Activated naive CD8-positive, alpha-beta T cell treated with anti-CD3 and anti-CD28 coated beads, Interleukin-2, amount 50 U/mL, for 16 hours (primary cell): ENCODE measurements around the gene CBLC.
"Not testable (repeated sequence)": the region's sequence is repeated elsewhere in the genome, so short reads cannot be mapped to it uniquely, and the experiment has no call there.

ENCODE experiments used
- DNase-seq: peaks from one replicate; pipeline ENCODE4 v3.0.0-alpha.2; 2020; ENCODE audit warnings: low read depth, low spot score

The CBLC gene

GRCh38 chr19:44819246-44819832 lies 41.6 kb downstream of the CBLC start:
- no peak for DNase-seq

- DNase-seq, result no peak
Measured at GRCh38 chr19:44820648-44821609, 43.2 kb downstream of the CBLC start.

- DNase-seq, result no peak
Measured at GRCh38 chr19:44822177-44822576, 44.5 kb downstream of the CBLC start.

- DNase-seq, result no peak
Measured at GRCh38 chr19:44822670-44823372, 45.1 kb downstream of the CBLC start.

DNA sequence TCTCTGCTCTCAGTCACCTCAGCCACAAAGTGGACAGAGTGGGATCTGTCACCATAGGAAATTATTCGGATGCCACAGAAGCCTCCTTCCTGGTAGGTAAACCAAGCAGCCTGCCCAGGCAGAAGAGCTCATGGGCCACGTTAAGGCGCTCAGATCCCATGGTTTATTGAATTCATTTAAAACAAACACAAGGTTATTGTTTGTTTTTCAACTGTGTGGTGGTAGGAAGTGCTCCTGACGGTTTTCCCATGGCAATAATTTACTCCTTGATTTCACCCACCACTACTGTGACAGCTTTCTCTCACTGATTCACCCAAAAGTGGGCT lies 45.6 kb downstream of the CBLC start:
- DNase-seq, result no peak

GRCh38 chr19:44824761-44825160 lies 47.1 kb downstream of the CBLC start:
- no peak for DNase-seq

DNA sequence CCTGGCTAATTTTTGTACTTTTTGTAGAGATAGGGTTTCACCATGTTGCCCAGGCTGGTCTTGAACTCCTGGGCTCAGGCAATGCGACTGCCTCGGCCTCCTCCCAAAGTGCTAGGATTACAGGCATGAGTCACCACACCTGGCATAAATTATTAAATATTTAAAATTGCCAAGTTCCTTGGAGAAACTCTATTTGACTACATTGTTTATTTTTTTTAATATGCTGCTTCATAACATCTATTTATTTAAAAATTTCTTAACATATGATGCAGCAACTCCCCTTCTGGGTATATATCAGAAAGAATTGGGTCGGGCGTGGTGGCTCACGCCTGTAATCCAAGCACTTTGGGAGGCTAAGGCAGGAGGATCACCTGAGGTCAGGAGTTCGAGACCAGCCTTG lies 55.2 kb downstream of the CBLC start:
- DNase-seq, result not testable (repeated sequence)

- DNase-seq, result not testable (repeated sequence)
Measured at GRCh38 chr19:44834399-44834798, 56.7 kb downstream of the CBLC start.

- no peak for DNase-seq
Measured at GRCh38 chr19:44839276-44839675, 61.6 kb downstream of the CBLC start.

DNA sequence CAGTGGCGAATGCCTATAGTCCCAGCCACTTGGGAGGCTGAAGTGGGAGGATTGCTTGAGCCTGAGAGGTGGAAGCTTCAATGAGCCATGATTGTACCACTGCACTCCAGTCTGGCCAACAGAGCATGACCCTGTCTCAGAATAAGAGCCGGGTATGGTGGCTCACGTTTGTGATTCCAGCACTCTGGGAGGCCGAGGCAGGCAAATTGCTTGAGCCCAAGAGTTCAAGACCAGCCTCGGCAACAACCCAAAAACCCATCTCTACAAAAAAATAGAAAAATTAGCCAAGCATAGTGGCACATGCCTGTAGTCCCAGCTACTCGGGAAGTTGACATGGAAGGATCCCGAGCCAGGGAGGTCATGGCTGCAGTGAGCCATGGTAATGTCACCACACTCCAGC lies 63.1 kb downstream of the CBLC start:
- no peak for DNase-seq

DNA sequence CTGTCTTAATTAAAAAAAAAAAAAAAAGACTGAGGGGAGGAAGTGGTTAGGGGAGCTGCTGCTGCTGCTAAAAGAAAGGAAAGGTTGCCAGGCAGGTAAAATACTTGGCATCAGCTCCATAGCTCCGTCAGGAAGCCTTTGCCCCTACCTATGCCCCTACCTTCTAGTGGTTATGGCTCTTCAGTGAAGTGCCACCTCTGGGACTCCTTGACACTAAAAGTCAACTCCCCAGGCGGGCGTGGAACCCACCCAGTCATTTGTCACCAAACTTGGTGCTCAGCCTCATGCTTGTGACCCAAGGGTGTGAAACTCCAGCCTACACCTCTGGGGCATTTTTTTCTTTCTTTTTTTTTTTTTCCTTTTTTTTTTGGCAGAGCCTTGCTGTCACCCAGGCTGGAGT lies 63.5 kb downstream of the CBLC start:
- DNase-seq, result no peak

GRCh38 chr19:44845286-44845611 lies 67.6 kb downstream of the CBLC start:
- no peak for DNase-seq

DNA sequence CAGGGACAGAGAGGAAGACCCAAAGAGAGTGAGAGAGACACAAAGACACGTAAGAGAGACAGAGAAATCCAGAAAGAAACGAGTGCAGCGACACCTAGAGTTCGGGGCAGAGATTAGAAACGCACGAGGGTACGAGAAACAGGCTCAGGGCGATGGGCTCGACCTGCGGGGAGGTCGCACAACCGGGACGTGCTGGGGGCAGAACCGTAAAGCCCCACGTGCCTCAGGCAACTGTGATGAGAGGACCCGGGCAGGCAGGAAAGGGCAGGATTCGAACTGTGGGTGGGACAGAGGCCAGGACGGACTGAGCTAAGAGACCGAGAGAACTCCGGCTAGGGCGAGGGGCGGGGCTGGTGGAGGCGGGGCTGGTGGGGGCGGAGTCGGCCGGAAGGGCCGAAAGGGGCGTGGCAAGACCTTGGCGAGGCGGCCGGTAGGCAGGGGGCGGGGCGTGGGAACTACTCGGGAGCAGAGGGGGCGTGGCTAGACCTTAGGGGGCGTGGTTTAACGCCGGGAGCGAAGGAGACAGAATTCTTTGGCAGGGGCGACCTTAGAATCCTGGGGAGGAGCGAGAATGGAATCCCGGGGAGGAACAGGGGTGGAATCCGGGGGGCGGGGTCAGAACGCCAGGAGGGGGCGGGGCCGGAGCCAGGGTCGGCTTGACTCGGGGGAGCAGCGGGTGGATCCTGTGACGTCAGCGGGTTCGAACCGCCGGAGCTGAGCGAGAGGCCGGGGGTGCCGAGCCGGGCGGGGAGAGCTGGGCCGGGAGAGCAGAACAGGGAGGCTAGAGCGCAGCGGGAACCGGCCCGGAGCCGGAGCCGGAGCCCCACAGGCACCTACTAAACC lies 68.1 kb downstream of the CBLC start, which contains the start of gene NECTIN2:
TSS of gene NECTIN2 (plus strand) at position 686 of the 843 bp plus-strand sequence. CDS start 229 bp downstream, outside the sequence.
- DNase-seq, result peak; percentile 63

DNA sequence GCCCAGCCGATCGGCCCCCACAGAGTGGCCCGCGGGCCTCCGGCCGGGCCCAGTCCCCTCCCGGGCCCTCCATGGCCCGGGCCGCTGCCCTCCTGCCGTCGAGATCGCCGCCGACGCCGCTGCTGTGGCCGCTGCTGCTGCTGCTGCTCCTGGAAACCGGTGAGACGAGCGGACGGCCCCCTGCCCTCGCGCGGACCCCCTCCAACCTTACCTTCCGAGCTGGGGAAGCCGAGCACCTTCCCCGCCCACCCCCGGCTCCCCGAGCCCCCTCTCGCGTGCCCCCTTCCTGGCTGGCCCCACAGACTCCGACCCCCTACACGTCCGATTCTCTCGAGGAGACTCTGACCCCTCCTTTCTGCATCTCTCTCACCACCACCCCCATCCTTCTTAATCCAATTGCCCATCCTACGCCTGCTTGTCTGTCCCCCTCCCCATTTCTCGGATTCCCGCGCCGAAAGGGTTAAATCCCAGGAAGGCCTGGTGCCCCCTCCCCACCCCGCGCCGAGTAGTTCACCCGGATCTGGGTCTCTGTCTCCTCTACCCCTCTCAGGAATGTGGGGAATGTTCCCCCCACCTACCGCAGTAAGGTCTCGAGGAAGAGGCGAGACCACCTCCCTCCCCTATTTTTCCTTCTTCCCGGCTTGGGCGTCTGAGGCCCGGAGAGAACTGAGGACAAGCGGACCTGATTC lies 68.9 kb downstream of the CBLC start:
- DNase-seq, result no peak

- no peak for DNase-seq
Measured at GRCh38 chr19:44847144-44848035, 69.7 kb downstream of the CBLC start.

DNA sequence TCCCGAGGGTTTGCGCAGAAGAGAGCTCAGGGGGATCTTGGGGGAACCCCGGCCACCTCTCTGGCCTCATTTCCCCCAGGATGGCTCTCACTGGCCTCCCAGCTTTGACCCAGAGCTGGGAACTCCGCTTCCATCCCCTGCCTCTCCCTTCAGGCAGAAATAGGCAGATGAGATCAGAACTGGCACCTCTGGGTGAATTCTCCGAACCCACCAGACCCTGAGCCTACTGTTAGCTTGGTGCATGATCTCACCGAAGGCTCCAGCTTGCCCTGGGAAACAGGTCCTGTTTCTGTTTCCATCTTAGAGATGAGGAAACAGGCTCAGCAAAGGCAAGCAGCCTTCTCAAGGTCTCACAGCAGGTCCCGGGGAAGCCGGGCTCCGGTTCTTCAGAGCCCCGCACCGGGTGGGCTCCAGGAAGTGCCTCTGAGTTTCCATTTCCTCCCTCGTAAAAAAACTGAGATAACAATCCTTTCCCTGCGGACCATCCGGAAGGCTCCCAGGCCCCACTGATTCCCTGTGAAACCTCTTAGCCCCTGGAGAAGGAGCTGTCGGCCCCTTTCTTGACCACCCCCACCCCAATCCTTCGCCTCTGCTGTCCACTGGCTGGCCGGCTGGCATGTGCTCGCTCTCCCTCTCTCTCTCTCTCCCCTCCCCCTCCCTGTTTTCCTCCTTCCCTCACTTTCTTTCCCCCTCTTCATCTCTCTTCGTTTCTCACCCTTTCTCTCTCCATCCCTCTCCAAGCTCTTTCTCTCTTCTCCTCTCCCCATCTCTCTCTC lies 70.5 kb downstream of the CBLC start:
- DNase-seq, result no peak

GRCh38 chr19:44848812-44849447 lies 71.2 kb downstream of the CBLC start:
- DNase-seq, result no peak
